Measurements from ENCODE around the gene SLC30A10.
A peak's percentile ranks its signal among the peaks of the same experiment; 100 is the strongest.
"Not testable (repeated sequence)": the region's sequence is repeated elsewhere in the genome, so short reads cannot be mapped to it uniquely, and the experiment has no call there.

SLC30A10 gene

GRCh38 chr1:219927956-219928790 lies at the start of gene SLC30A10:
TSS of gene SLC30A10 (minus strand) at chr1:219928557. CDS start at chr1:219928440, 117 bp downstream.
- DNase-seq = no peak

- no peak for DNase-seq
Measured at GRCh38 chr1:219973213-219973612, 44.9 kb upstream of the SLC30A10 start.

GRCh38 chr1:219967361-219967760 lies 39.0 kb upstream of the SLC30A10 start:
- DNase-seq = no peak

- no peak for DNase-seq
Measured at GRCh38 chr1:219966071-219966349, 37.7 kb upstream of the SLC30A10 start.

GRCh38 chr1:219965285-219966070 lies 37.1 kb upstream of the SLC30A10 start:
- no peak for DNase-seq

- DNase-seq = no peak
Measured at GRCh38 chr1:219963432-219963831, 35.1 kb upstream of the SLC30A10 start.

DNA sequence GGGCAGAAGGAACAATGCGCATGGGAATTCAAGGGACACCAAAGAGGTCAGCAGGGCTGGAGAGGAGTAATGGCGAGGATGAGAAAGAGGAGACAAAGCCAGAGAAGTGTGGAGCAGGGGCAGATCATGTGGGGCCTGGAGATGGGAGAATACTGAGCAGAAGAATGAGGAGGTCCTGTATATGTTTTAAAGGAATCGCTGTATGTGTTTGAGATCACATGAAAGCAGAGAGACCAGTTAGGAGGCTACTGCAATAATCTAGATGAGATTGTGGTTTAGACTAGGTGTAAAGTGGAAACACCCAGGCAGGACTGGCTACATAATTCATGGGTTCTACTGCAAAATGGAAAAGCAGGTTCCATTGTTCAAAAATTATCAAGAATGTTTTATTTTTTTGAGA lies 33.3 kb upstream of the SLC30A10 start:
- no peak for DNase-seq

DNA sequence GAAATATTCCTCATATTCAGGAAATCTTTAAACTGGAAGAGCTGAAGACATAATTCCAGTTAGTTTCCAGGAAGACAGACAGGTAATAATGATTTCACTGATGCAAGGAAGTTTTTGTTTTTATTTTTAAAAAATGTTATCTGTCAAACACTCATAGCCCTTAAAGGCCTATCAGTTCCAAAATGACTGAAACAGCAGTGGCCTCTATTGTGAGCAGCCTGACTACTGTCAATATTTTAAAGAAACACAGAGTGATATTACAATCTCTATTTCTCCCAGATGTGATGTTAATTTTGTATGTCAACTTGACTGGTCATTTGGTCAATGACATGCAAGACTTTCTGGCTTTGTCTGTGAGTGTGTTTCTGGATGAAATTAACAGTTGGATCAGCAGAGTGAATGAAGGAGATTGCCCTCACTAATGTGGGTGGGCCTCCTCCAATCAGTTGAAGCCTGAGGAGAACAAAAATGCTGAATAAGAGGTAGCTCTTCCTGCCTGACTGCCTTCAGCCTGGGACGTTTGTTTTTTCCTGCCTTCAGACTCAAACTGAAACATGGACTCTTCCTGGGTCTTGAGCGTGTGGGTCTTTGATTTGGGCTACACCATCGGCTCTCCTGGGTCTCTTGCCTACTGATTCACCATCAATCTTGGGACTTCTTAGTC lies 31.3 kb upstream of the SLC30A10 start:
- no peak for DNase-seq

GRCh38 chr1:219958875-219959417 lies 30.6 kb upstream of the SLC30A10 start:
- no peak for DNase-seq

- DNase-seq = no peak
Measured at GRCh38 chr1:219954736-219955421, 26.5 kb upstream of the SLC30A10 start.

DNA sequence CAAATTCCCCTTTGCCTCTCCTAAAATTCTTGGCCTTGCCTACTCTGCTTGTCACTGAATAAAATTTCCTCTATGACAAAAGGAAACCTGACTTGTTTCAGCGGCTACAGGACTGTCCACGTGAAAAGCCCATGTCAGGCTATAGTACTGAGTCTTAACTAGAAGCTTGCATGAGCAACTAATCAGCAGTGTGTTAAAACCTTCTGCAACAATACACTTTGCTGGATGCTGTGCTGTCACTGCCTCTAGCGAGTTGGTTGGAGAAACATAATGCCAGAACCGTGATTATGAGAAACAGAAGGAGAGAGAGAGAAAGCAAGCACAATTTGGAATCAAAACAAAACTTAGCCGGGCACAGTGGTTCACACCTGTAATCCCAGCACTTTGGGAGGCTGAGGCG lies 25.7 kb upstream of the SLC30A10 start:
- DNase-seq = no peak

GRCh38 chr1:219952361-219952760 lies 24.0 kb upstream of the SLC30A10 start:
- DNase-seq = no peak

- DNase-seq = not testable (repeated sequence)
Measured at GRCh38 chr1:219949227-219949626, 20.9 kb upstream of the SLC30A10 start.

GRCh38 chr1:219948766-219949165 lies 20.4 kb upstream of the SLC30A10 start:
- not testable (repeated sequence) for DNase-seq

DNA sequence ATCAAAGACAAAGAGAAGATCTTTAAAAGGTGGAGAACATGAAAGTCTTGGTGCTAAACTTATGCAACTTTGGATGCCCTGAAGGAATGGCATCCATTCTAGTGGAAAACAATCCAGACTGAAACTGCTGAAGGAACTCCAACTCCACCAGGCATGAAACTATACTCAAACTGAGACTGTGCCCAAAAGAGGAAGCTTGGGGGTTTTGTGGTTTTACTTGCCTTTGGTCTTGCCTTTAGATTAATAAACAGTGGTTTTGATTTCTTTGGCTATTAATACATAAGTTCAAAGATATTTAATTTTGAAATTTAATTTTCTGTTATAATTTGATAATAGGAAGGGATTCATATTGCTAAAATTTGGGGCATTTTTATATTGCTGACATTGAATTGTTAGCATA lies 17.4 kb upstream of the SLC30A10 start:
- DNase-seq = peak; percentile 2

DNA sequence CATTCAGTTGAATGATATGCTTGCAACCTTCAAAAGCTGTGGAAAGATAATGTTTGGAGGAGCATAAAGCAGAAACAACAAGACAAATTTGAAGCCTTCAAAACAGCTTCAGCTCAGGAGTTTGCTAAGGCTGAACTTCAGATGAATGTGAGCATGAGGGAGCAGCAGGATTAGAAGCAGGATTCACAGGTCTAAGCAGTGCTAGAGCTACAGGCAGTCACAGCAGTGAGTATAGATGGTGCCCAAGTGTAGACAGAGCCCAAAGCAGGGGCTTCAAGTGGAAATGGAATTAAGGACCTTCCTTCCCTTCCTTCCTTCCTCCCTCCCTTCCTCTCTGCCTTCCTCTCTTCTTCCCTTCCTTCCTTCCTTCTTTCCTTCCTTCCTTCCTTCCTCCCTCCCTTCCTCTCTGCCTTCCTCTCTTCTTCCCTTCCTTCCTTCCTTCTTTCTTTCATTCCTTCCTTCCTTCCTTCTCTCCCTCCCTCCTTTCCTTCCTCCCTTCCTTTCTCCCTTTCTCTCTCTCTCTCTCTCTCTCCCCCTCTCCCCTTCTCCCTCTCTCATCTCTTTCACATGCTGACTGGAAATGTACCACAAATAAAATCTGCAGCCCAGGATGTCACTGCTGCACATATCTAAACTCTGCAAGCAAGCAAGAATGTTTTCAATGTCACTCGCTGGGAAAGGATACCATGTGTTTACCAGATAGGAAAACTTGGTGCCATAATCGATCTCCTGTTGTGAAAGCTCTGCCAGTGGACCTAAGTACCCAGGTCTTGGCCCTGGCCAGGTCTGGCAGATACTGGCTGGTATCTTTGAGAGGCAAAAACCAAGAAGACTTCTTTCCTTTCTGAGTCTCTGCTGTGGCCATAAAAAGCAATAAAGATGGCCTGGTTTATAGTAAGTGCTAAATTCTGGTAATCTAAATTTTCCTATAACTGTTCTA lies 13.1 kb upstream of the SLC30A10 start:
- no peak for DNase-seq

- DNase-seq = no peak
Measured at GRCh38 chr1:219940707-219941106, 12.3 kb upstream of the SLC30A10 start.

GRCh38 chr1:219938706-219939105 lies 10.3 kb upstream of the SLC30A10 start:
- DNase-seq = no peak

DNA sequence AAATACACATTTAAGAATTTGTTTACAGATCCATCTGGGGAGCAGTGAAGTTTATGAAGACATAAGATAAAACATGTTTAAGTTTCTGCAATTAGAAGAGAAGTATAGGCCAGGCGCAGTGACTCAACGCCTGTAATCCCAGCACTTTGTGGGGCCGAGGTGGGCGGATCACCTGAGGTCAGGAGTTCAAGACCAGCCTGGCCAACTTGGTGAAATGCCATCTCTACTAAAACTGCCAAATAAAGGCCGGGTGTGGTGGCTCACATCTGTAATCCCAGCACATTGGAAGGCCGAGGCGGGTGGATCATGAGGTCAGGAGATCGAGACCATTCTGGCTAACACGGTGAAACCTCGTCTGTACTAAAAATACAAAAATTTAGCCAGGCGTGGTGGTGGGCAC lies 5.4 kb upstream of the SLC30A10 start:
- not testable (repeated sequence) for DNase-seq

- no peak for DNase-seq
Measured at GRCh38 chr1:219931033-219931432, 2.7 kb upstream of the SLC30A10 start.

DNA sequence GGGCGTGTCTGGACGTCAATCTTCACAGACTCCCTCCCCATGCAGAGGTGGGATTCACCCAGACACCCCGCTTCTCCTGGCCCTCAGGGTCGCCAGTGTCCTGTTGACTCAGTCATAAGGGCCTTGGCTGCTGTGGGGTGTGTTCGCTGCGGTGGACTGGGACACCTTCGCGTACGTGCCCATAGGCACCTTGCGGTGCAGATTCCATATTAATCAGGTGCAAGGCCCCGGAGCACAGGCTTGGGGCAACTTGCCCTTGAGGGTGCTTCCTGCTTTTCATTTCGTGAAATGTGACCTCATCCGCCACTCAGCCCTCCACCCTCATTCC lies 398 bp upstream of the SLC30A10 start:
- DNase-seq = no peak

Measured in CD4-positive, alpha-beta T cell treated with Interleukin-10 for 1 hour (primary cell).